ENCODE results near the gene SDF2L1.

Gene SDF2L1

DNA sequence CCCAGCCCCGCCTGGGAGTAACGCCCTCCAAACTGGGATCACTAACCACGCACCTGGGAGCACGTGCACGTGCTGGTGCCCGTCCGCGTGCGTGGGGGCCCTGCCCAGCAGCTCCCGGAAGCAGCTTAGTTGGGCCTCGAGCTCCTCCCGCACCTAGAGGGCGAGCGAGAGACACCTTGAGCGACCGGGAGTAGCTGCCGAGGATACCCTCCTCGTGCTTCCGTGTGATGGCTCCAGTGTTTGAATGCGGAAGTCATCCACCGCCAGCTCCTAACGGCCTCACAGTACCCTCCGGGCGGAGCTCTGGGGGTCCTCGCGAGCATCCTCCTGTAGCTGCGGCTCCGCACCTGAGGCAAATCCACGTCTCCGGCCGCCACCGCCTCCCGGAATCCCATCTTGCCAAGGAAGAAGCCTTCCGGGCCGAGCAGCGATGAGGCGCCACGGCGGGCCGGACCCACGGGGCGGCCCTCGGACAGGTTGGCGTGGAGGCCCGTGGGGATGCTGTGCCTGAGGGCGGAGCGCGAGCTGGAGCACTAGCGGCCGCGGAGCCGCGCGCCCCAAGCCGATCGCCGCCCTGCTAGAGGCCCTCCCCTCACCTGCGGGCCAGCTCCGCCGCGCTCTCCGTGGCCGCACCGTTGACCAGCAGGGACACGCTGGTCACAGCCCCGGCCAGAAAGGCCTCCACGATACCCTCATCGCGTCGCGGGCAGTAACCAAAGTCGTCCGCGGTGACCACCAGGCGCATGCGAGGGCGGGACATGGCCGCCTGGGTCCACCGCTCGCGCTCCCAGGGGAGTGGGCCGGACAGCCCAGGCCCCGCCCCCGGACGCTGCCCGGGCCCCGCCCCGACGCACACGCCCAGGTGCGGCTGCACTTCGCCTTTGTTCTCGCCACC is 12.6 kb upstream of the SDF2L1 start, which contains the start of gene YDJC:
YDJC (minus strand) TSS at position 768 of the 895 bp plus-strand sequence; CDS start at position 760, 8 bp downstream.
- no peak for TF ChIP-seq CTCF (IDR thresholded peaks at IDR 0.05)
- H3K4me3 ChIP-seq: peak within 1 kb of the TSS; percentile 96
- DNase-seq (ENCODE audit: low spot score): peak; percentile 90
- H3K27ac ChIP-seq: peak within 1 kb of the TSS; percentile 58 to 88

GRCh38 chr22:21631025-21631424 is 11.1 kb upstream of the SDF2L1 start:
- DNase-seq (ENCODE audit: low spot score): no peak
- Histone ChIP-seq H3K27ac (no peak overlapping the region), H3K4me3 (no peak overlapping the region)
- TF ChIP-seq CTCF (IDR thresholded peaks at IDR 0.05): no peak

DNA sequence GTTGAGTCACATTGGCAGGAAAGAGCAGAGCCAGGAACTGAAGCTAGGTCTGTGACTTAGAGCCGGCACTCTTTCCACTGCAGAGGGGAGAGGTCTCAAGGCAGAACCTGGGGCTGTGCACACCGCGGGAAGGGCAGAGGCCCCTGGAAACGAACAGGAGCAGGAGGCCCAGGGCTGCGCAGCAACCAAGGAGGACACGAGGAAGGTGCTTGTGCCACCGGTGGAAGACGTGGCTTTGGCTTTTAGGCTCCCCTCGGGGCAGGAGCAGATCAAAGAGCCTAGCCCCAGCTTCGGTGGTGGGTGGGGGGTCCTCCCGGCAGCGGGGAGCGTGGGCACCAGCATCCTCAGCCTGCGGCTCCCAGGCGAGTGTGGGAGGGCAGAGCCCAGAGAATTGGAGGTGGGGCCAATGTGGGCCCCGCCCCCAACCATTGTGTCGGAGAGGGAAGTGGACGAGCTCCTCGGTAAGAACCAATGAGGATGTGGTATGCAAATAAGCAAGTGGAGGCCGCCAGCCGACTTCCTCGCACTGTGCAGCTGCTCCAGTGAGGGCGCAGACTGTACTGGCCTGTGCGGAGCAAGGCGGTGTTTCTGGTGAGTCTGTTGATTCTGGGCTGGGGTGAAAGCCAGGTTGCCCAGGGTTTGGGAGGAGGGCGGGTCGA is 9.7 kb upstream of the SDF2L1 start, which contains the start of gene CCDC116:
CCDC116 (plus strand) TSS at position 524 of the 659 bp plus-strand sequence. CDS start 422 bp downstream, outside the sequence.
- DNase-seq (ENCODE audit: low spot score): no peak
- H3K4me3 ChIP-seq: no peak within 1 kb of the TSS

GRCh38 chr22:21632931-21633330 is 9.2 kb upstream of the SDF2L1 start:
- TF ChIP-seq CTCF (IDR thresholded peaks at IDR 0.05): no peak
- H3K4me3 ChIP-seq: no peak overlapping the region
- DNase-seq (ENCODE audit: low spot score): no peak
- H3K27ac ChIP-seq: no peak overlapping the region

More for the DNA sequence above, 9.7 kb upstream of the SDF2L1 start, which contains the start of gene CCDC116:
- no peak for TF ChIP-seq CTCF (IDR thresholded peaks at IDR 0.05)
- H3K27ac ChIP-seq: no peak within 1 kb of the TSS

DNA sequence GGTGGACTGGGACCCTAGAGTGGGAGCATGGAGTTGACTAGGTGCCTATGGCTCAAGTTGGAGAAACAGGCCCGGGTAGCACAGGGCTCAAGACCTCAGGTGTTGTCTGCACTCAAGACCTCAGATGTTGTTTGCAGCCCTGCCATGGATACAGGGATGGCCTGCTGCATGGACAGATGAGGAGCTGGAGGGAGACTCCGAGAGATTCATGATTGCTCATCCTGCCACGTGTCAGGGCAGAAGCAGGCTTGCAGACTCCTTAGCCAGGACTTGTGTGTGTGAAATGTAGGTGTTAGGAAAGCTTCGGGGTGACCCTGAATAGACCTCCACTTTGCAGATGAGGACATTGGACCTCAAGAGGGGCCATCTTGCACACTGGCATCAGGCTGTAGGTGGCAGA is 8.6 kb upstream of the SDF2L1 start:
- H3K4me3 ChIP-seq: no peak overlapping the region
- DNase-seq (ENCODE audit: low spot score): no peak
- H3K27ac ChIP-seq: no peak overlapping the region
- no peak for TF ChIP-seq CTCF (IDR thresholded peaks at IDR 0.05)

DNA sequence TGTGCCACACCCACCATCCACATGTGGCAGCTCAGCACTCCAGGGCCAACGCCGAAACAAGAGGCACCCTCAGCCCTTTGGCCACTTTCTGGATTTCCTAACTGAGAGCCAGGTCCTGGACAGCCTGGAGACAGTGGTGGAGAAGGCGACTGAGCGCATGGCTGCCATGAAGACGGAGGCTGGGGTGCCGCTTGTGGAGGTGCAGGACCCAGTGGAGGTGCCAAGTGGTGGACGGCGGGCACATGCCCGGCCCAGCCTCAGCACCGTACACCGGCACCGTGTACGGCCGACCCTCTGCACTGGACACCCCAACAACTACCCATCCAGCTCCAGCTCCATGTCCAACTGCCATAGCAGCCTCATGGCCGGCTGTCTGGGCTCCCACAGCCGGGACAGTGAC is 8.0 kb upstream of the SDF2L1 start:
- DNase-seq (ENCODE audit: low spot score): no peak
- no peak overlapping the region for H3K4me3 ChIP-seq
- no peak for TF ChIP-seq CTCF (IDR thresholded peaks at IDR 0.05)
- no peak overlapping the region for H3K27ac ChIP-seq

Data from coronary artery (tissue), 2 donors.